ENCODE measurements around the gene UNC119.

Gene UNC119

DNA sequence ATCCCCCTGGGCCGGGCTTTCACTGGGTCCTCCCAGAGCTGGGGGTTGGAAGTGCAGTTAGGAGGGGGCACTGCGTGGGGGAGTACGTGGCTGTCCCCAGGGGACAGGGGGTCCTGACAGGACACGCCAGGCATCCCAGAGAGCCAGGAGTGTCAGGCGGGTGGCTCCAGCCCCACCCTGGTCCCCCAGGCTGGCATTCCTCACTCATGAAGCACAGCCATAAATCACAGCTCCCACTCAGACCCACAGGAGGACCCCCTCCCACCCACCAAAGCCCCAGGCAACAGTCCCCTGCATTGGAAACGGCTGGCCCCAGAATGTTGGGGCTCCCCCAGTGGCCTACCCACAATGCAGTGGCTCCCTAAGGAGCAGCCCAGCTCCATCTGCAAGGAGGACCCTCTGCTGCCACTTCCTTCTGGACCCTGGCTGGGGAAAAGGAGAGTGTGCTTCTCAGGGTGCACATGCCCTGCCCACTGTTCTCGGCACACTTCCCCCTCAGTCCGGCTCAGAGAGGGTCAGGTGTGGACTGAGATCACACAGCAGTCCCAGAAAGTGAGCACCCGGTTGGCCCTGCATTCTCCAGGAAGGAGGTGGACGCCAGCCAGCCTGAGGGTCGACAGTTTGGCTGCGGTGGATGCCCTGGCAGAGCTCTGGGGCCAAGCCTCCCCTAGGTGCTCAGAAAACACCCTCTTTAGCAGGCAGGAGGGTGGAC lies 53.6 kb downstream of the UNC119 start:
- H3K9ac ChIP-seq (ENCODE audit: low read length), result no peak overlapping the region
- peaks cover 10% of the 10 kb centered on the region for H3K27me3 ChIP-seq (ENCODE audit: control insufficient read depth, insufficient read depth, low read length)
- no peaks in the 10 kb centered on the region for H3K9me3 ChIP-seq (ENCODE audit: control insufficient read depth, low read length)
- H3K4me1 ChIP-seq (ENCODE audit: control insufficient read depth, insufficient read depth, low read length), result peaks cover 4% of the 10 kb centered on the region
- no peaks in the 10 kb centered on the region for H3K36me3 ChIP-seq (ENCODE audit: control insufficient read depth, insufficient read depth, low read length)
- H3K4me3 ChIP-seq (ENCODE audit: low read length), result no peak overlapping the region

DNA sequence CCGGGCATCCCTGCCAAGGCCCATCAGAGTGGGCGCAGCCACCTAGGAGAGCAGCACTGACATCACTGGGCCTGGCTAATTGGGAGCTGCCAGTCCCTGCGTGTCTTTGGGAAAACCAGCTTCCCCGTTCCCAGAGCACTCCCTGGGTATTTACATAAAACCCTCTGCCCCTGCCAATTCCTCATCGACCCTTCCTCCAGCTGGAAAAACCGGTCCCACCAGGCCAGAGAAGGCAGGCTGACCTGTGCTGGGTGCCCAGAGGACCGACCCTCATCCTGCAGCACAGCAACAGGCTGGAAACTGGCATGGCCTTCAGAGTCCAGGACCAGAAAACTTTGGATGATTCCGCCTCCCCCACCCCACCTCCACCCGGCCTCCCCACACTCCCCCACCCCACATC lies 54.5 kb downstream of the UNC119 start:
- no peaks in the 10 kb centered on the region for H3K36me3 ChIP-seq (ENCODE audit: control insufficient read depth, insufficient read depth, low read length)
- H3K4me3 ChIP-seq (ENCODE audit: low read length), result no peak overlapping the region
- no peak overlapping the region for H3K9ac ChIP-seq (ENCODE audit: low read length)
- H3K9me3 ChIP-seq (ENCODE audit: control insufficient read depth, low read length), result no peaks in the 10 kb centered on the region
- H3K27me3 ChIP-seq (ENCODE audit: control insufficient read depth, insufficient read depth, low read length), result peaks cover 10% of the 10 kb centered on the region
- H3K4me1 ChIP-seq (ENCODE audit: control insufficient read depth, insufficient read depth, low read length), result peaks cover 4% of the 10 kb centered on the region

Measured in mucosa of stomach (tissue), 1 donor.